Karpas-422 (cell line): ENCODE results near the gene FIBP. TPM values are rescaled to one million over a fixed set of nuclear protein-coding genes. Genes with fewer than 3 reads are reported as not detected.
A peak's percentile ranks its signal among the peaks of the same experiment; 100 is the strongest.

Experiments
- DNase-seq: peaks from one replicate; pipeline ENCODE4 v3.0.0-alpha.2; 2015
- H2AFZ ChIP-seq: fragments of 200-600 bp; sonication (generic); 2 replicates; pipeline ENCODE4 v1.6.1; 2014; ENCODE audit warnings: antibody characterized with exemption, low read length, mixed read lengths
- H3K27ac ChIP-seq: fragments of 200-600 bp; sonication (generic); 2 replicates; pipeline ENCODE4 v1.5.1; 2014; ENCODE audit warnings: mild to moderate bottlenecking, low read length, moderate library complexity
- H3K27me3 ChIP-seq: fragments of 200-600 bp; sonication (generic); 2 replicates; pipeline ENCODE4 v1.6.1; 2014; ENCODE audit warnings: low read length, mixed read lengths
- H3K36me3 ChIP-seq: fragments of 200-600 bp; sonication (generic); 2 replicates; pipeline ENCODE4 v1.6.1; 2014; ENCODE audit warnings: low read length, mixed read lengths; ENCODE audit not compliant: insufficient read depth
- H3K4me1 ChIP-seq: fragments of 200-600 bp; sonication (generic); 2 replicates; pipeline ENCODE4 v1.6.1; 2014; ENCODE audit warnings: mild to moderate bottlenecking, low read length, mixed read lengths
- H3K4me2 ChIP-seq: fragments of 200-600 bp; sonication (generic); 2 replicates; pipeline ENCODE4 v1.6.1; 2014; ENCODE audit warnings: low read length, low read depth, mild to moderate bottlenecking; ENCODE audit not compliant: poor library complexity, severe bottlenecking
- H3K4me3 ChIP-seq: fragments of 200-600 bp; sonication (generic); 2 replicates; pipeline ENCODE4 v1.5.1; 2014; ENCODE audit warnings: mild to moderate bottlenecking, antibody characterized with exemption, low read length, mixed read lengths
- H3K79me2 ChIP-seq: fragments of 200-600 bp; sonication (generic); 2 replicates; pipeline ENCODE4 v1.6.1; 2014; ENCODE audit warnings: mild to moderate bottlenecking, low read length, mixed read lengths
- H3K9ac ChIP-seq: fragments of 200-600 bp; sonication (generic); 2 replicates; pipeline ENCODE4 v1.6.0; 2014; ENCODE audit warnings: low read length
- H3K9me2 ChIP-seq: fragments of 200-600 bp; sonication (generic), shearing (Covaris generic); replicated peaks from 2 replicates; pipeline ENCODE4 v1.6.0; 2014; ENCODE audit warnings: mild to moderate bottlenecking, low read length, moderate library complexity; ENCODE audit not compliant: insufficient read depth
- H3K9me3 ChIP-seq: fragments of 300-700, 200-600 bp; sonication (generic); 2 replicates; pipeline ENCODE4 v1.6.1; 2014; ENCODE audit warnings: low read length, mixed read lengths
- H4K20me1 ChIP-seq: fragments of 200-600 bp; sonication (generic); 2 replicates; pipeline ENCODE4 v1.6.1; 2014; ENCODE audit warnings: mild to moderate bottlenecking, antibody characterized with exemption, low read length, low read depth; ENCODE audit not compliant: insufficient read depth
- total RNA-seq: library from RNA; depleted of rRNA; stranded (reverse); fragments of >200 nt; shearing (Covaris generic); gene quantifications from 2 replicates; pipeline ENCODE4 v1.2.3, GENCODE V29; 2014; ENCODE audit warnings: low replicate concordance

Gene FIBP
- total RNA-seq, 1 experiment from 2014 or later: 207 TPM

DNA sequence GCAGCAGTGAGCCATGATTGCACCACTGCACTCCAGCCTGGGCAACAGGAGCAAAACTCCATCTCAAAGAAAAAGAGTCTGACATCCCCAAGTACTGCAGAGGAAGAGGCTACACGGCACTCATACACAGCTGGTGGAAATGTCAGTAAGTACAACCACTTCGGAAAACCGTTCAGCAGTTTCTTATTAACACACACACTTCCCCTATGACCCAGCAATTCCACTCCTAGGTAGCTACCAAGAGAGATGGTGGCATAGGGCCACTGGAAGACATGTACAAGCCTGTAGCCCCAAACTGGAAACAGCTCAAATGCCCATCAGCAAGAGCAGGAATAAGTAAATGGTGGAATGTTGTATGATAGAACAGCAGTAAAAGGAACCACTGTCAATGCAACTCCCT, 34.3 kb upstream of the FIBP start:
- no peak for DNase-seq
- no peaks in the 10 kb centered on the region for H3K9me2 ChIP-seq
- no peak overlapping the region for H3K4me3 ChIP-seq
- H3K27me3 ChIP-seq: no peaks in the 10 kb centered on the region
- H3K36me3 ChIP-seq: no peaks in the 10 kb centered on the region
- no peaks in the 10 kb centered on the region for H3K9me3 ChIP-seq
- no peaks in the 10 kb centered on the region for H4K20me1 ChIP-seq
- H3K9ac ChIP-seq: no peak overlapping the region
- no peak overlapping the region for H2AFZ ChIP-seq
- H3K27ac ChIP-seq: no peak overlapping the region
- H3K4me2 ChIP-seq: no peak overlapping the region
- H3K79me2 ChIP-seq: peaks cover 9% of the 10 kb centered on the region; the same call in 1 of the 2 replicates
- peaks cover 18% of the 10 kb centered on the region for H3K4me1 ChIP-seq

DNA sequence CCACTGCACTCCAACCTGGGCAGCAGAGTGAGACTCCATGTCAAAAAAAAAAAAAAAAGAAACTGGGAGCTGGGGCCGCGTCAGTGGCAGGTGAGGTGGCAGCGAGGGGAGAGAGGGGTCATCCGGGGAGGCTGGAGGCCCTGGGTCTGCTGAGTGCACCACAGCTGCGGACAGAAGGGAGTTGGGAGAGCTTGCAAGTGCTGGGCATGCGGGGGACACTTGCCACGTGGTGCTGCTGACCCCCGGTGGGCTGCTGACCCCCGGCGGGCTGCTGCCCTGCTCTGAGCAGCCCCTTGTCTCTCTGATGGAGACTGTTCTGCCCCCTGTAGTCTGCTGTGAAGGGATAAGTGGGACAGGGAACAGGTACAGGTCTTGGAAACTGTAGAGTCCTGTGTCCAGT, 33.6 kb upstream of the FIBP start:
- Histone ChIP-seq H3K4me2 (no peak overlapping the region), H3K79me2 (peaks cover 9% of the 10 kb centered on the region; the same call in 1 of the 2 replicates), H4K20me1 (no peaks in the 10 kb centered on the region), H3K4me3 (no peak overlapping the region), H3K27ac (no peak overlapping the region), H2AFZ (no peak overlapping the region), H3K9me2 (no peaks in the 10 kb centered on the region), H3K4me1 (peaks cover 20% of the 10 kb centered on the region), H3K9ac (no peak overlapping the region), H3K9me3 (no peaks in the 10 kb centered on the region), H3K36me3 (no peaks in the 10 kb centered on the region), H3K27me3 (no peaks in the 10 kb centered on the region)
- DNase-seq: no peak

DNA sequence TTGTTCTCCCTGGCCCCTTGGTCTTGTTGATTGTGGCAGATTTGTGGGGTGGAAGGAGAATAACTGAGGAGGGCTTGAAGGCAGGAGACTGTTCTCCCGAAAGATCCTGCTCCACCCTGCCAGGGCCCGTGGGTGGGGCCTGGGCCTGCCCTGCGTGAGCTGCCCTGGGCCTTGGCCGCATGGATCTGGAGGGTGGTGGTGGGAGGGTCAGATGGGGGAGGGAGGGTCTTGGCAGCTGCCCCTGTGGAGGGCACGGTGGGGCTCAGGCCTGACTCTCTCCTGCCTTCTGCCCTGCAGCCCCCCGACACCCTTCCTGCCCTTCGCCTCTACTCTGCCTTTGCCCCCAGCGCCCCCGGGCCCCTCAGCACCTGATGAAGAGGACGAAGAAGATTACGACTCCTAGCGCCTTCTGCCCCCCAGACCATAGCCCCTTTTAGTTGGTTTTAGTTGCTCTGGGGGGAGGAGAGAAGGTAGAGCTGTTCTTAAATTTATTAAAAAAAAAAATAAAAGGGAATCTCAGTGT, 32.8 kb upstream of the FIBP start:
- Histone ChIP-seq H3K27ac (no peak overlapping the region), H3K4me2 (peak overlapping the region; percentile 73), H2AFZ (no peak overlapping the region), H3K27me3 (no peaks in the 10 kb centered on the region), H3K79me2 (peaks cover 9% of the 10 kb centered on the region; the same call in 1 of the 2 replicates), H3K9ac (no peak overlapping the region), H3K4me1 (peaks cover 20% of the 10 kb centered on the region), H3K4me3 (no peak overlapping the region), H3K9me3 (no peaks in the 10 kb centered on the region), H3K36me3 (no peaks in the 10 kb centered on the region), H4K20me1 (no peaks in the 10 kb centered on the region), H3K9me2 (no peaks in the 10 kb centered on the region)
- DNase-seq: no peak

DNA sequence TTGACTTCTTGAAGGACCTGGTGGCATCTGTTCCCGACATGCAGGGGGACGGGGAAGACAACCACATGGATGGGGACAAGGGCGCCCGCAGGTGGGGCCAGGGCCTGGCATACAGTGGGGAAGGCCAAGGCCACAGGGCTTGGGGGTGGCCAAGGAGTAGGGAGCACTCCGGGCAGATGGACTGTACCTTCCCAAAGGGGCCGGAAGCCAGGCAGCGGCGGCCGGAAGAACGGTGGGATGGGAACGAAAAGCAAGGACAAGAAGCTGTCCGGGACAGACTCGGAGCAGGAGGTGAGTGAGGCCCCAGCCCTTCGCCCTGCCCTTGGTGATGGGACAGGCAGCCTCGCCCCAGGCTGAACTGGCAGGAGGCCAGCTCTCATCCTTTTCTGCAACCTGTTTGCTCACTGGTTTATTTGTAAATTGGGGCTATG, 32.1 kb upstream of the FIBP start:
- Histone ChIP-seq H3K36me3 (no peaks in the 10 kb centered on the region), H2AFZ (no peak overlapping the region), H3K79me2 (peaks cover 9% of the 10 kb centered on the region; the same call in 1 of the 2 replicates), H3K9me2 (no peaks in the 10 kb centered on the region), H3K4me1 (peaks cover 20% of the 10 kb centered on the region), H3K4me2 (peak overlapping the region; percentile 73), H3K9me3 (no peaks in the 10 kb centered on the region), H3K9ac (peak overlapping the region; percentile 75), H3K27ac (no peak overlapping the region), H3K27me3 (no peaks in the 10 kb centered on the region), H3K4me3 (peak overlapping the region; percentile 68), H4K20me1 (no peaks in the 10 kb centered on the region)
- no peak for DNase-seq

DNA sequence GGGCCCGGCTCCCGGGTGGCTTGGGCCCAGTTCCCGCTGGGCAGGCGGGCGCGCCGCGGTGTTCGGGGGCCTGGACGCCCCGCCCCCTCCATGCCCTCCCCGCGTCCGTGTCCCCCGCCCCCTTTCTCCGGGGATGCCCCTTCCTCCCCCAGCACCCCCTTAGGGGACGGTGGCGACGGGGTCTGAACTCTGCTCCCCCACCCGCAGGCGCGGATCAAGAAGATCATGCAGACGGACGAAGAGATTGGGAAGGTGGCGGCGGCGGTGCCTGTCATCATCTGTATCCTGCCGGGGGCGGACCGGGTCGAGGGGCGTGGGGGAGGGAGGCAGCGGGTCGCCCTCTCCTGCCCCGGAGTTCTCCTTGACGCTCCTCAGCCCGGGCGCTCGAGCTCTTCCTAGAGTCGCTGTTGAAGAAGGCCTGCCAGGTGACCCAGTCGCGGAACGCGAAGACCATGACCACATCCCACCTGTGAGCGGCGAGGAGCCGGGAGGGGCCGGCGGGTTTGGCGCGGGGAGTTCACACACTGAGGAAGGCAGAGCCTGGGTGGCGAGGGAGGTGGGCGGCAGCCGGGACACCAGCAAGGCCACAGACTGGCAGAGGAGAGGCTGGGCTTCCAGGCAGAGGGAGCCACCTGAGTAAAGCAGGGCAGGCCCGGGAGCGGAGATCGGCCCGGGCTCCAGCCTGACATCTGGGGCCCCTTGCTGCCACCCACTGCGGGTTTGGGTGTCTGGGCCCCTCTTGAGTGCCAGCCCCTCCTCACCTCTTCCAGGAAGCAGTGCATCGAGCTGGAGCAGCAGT, 31.5 kb upstream of the FIBP start:
- Histone ChIP-seq H4K20me1 (no peaks in the 10 kb centered on the region), H3K36me3 (no peaks in the 10 kb centered on the region), H2AFZ (peak overlapping the region; percentile 68; the same call in 1 of the 2 replicates), H3K9me3 (no peaks in the 10 kb centered on the region), H3K9me2 (no peaks in the 10 kb centered on the region), H3K9ac (peak overlapping the region; percentile 75), H3K79me2 (peaks cover 9% of the 10 kb centered on the region; the same call in 1 of the 2 replicates), H3K27ac (no peak overlapping the region), H3K4me1 (peaks cover 20% of the 10 kb centered on the region), H3K4me3 (peak overlapping the region; percentile 68), H3K27me3 (no peaks in the 10 kb centered on the region), H3K4me2 (peak overlapping the region; percentile 73)
- peak; percentile 79 for DNase-seq

DNA sequence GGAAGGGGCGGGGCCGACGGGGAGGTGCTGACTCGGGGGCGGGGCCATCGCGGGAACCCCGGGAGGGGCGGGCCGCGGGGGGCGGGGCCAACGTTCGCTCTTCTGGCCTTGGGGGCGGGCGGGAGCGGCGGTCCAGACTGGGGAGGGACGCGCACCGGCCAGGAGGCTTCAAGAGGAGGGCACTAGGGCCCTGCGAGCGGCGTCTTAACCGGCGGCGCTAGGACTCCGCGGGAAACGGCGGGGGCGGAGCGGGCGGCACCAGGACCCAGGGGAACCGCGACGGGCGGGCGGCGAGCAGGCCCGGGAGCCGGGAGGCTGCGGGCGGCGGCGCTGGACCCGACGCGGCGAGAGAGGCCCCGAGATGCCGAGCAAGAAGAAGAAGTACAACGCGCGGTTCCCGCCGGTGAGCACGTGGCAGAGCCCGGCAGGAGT, 30.9 kb upstream of the FIBP start, which contains the start of gene DRAP1:
TSS of gene DRAP1 (plus strand) at position 286 of the 432 bp plus-strand sequence. CDS start at position 362, 76 bp downstream.
- peaks cover 20% of the 10 kb centered on the region for H3K4me1 ChIP-seq
- 0 out of 2 replicates have a peak within 1 kb of the TSS, but pooled peaks have one; percentile 42 for H3K27ac ChIP-seq
- no peaks in the 10 kb centered on the region for H3K36me3 ChIP-seq
- DNase-seq: peak; percentile 99
- H3K79me2 ChIP-seq: peaks cover 9% of the 10 kb centered on the region; the same call in 1 of the 2 replicates
- peak within 1 kb of the TSS; percentile 92 for H3K9ac ChIP-seq
- H3K4me3 ChIP-seq: peak within 1 kb of the TSS; percentile 99
- no peaks in the 10 kb centered on the region for H3K9me2 ChIP-seq
- no peaks in the 10 kb centered on the region for H3K9me3 ChIP-seq
- no peaks in the 10 kb centered on the region for H3K27me3 ChIP-seq
- H4K20me1 ChIP-seq: no peaks in the 10 kb centered on the region
- H2AFZ ChIP-seq: peak within 1 kb of the TSS; percentile 90
- H3K4me2 ChIP-seq: peak within 1 kb of the TSS; percentile 84

DNA sequence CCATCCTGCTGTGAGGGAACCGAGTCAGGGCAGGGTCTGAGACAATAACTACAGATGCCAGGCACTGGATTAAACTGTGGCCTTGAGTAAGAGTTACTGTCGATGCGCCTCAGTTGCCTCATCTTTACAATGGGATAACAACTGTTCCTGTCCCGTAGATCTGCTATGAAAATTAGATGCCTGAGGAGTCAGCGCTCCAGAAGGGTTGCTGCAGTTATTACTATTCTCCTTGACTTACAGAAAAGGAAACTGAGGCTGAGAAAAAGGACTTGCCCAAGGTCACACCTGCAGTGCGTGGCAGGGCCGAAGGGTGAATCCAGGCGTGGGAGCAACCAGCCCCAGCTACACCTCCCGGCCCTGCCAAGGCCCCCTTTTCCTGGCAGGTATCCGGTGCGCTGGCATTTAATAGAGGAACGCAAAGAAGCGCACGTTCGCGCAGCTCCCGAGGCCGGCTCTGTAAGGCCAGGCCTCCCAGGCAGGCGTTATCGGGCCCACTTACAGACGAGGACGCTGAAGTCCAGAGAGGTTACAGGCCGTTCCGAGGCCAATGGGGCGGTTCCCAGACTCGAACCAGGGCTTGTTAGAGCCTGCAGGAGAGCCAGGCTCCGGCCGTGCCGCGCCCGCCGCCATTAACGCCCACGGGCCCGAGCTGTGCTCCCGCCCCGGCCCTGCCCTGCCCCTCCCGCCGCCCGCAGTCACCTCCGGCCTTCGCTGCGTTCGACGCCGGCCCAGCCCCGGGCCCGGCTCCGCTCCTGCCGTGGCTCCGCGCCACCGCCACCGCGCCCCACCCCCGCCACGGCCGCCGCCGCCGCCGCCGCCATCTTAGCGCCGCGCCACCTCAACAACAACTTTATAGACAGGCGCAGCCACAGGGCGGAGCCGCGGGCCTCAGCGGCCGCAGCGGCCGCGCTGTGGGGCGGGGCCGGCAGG, 30.2 kb upstream of the FIBP start, which contains the start of gene C11orf68:
TSS of gene C11orf68 (minus strand) at position 852 of the 930 bp plus-strand sequence. CDS start at position 821, 31 bp downstream.
- peak within 1 kb of the TSS; percentile 92 for H3K9ac ChIP-seq
- H3K4me1 ChIP-seq: peaks cover 20% of the 10 kb centered on the region
- H4K20me1 ChIP-seq: no peaks in the 10 kb centered on the region
- H3K9me3 ChIP-seq: no peaks in the 10 kb centered on the region
- peak within 1 kb of the TSS; percentile 99 for H3K4me3 ChIP-seq
- peak within 1 kb of the TSS; percentile 90 for H2AFZ ChIP-seq
- H3K36me3 ChIP-seq: no peaks in the 10 kb centered on the region
- H3K4me2 ChIP-seq: peak within 1 kb of the TSS; percentile 84
- H3K9me2 ChIP-seq: no peaks in the 10 kb centered on the region
- peaks cover 9% of the 10 kb centered on the region; the same call in 1 of the 2 replicates for H3K79me2 ChIP-seq
- peak; percentile 70 for DNase-seq
- H3K27ac ChIP-seq: 0 out of 2 replicates have a peak within 1 kb of the TSS, but pooled peaks have one; percentile 42
- no peaks in the 10 kb centered on the region for H3K27me3 ChIP-seq
